Measurements from ENCODE around the gene AQP2. TPM values are rescaled to one million over a fixed set of nuclear protein-coding genes. Genes with fewer than 3 reads are reported as not detected.
A peak's percentile ranks its signal among the peaks of the same experiment; 100 is the strongest.

Gene AQP2
- total and polyA plus RNA-seq, 2 of the 13 experiments (the other 11 are each of a cell fraction or from before 2014, with no cell fraction given) = not detected

- Histone ChIP-seq H3K27ac (ENCODE audit: extremely low read length, insufficient read depth, low read length) (no peak overlapping the region), H3K4me3 (replicated peaks in 1 of 3; ENCODE audit: insufficient read depth in 1 of 3, low read depth in 2 of 3, low read length in 3 of 3) (no peak overlapping the region), H4K20me1 (ENCODE audit: insufficient read depth, low read length) (no peaks in the 10 kb centered on the region), H3K27me3 (ENCODE audit: control insufficient read depth in 1 of 2, insufficient read depth in 2 of 2, low read length in 2 of 2) (peaks cover 5 to 51% of the 10 kb centered on the region in 2 experiments), H3K4me2 (ENCODE audit: low read depth, low read length) (no peak overlapping the region), H3K9ac (ENCODE audit: insufficient read depth, low read depth, low read length) (no peak overlapping the region), H3K36me3 (replicated peaks in 1 of 2; ENCODE audit: control insufficient read depth in 1 of 2, insufficient read depth in 2 of 2, low read length in 2 of 2) (no peaks in the 10 kb centered on the region), H2AFZ (ENCODE audit: low read length) (no peak overlapping the region), H3K79me2 (ENCODE audit: insufficient read depth, low read length) (no peaks in the 10 kb centered on the region), H3K9me3 (ENCODE audit: low read length) (no peaks in the 10 kb centered on the region), H3K4me1 (ENCODE audit: insufficient read depth, low read length) (no peaks in the 10 kb centered on the region; the same call in 1 of the 2 replicates)
- FAIRE-seq (no peak), ATAC-seq (no peak), DNase-seq (ENCODE audit: low spot score) (no peak)
- TF ChIP-seq BRD4 (CRISPR knock-in tag; IDR thresholded peaks at IDR 0.05) = no peak
- no peak for TF ChIP-seq KAT7 (CRISPR knock-in tag; IDR thresholded peaks at IDR 0.05; ENCODE audit: borderline replicate concordance)
- TF ChIP-seq NCOA5 (CRISPR knock-in tag; IDR thresholded peaks at IDR 0.05) = no peak
- TF ChIP-seq ZC3H13 (CRISPR knock-in tag; IDR thresholded peaks at IDR 0.05) = no peak
- no peak for TF ChIP-seq TCF7 (IDR thresholded peaks at IDR 0.05; ENCODE audit: low read depth)
- ChIA-PET CTCF (ENCODE audit: low intra/inter-chr PET ratio, low total read pairs) (no interaction called here), POLR2A (no interaction called here)
- BruUV-seq (replicated peaks) = no TSS peak
- in situ Hi-C loops (cut with HindIII; ENCODE audit: extremely low pct_ligation_motif_present, low pct_unique_long_range_greater_than_20kb) (no loop called here), intact Hi-C loops (cut with micrococcal nuclease; ENCODE audit: unreplicated experiment) (no loop called here)
- WGBS (ENCODE audit: low lambda C conversion rate) = 29% methylated on average over 19 of the region's 21 CpGs
These were observed 3.7 kb downstream of the AQP2 start for GRCh38 chr12:49953961-49954846.

DNA sequence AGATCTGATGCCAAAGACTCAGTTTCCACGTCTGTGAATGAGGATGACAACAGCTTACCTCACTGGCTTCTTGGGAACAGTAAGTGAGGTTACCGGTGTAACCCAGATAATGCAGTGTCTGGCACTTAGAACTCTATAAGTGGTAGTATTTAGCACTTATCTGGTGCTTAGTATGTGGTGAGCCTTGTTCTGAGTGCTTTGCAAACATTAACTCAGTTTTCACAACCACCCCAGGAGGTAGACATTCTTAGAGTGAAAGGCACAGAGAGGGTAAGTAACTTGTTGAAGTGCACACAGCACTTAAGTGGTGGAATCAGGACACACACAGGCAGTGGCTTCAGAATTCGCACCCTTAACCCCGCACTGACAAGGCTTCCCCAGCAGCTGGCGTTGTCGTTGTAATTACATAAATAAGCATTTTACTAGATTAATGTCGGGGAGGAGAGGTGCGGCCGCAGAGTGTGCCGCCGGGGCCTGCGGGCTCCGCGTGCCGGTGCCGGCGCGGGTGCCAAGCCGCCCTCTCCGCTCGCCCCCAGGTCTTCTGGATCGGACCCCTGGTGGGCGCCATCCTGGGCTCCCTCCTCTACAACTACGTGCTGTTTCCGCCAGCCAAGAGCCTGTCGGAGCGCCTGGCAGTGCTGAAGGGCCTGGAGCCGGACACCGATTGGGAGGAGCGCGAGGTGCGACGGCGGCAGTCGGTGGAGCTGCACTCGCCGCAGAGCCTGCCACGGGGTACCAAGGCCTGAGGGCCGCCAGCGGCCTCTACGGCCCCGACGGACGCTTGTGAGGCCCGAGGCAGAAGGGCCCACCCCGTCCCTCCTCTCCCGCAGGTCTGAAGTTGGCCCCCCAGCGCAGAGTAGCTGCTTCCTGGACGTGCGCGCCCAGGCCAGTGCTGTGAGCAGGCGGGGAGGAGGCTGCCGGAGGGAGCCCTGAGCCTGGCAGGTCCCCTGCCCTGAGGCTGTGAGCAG, 4.6 kb downstream of the AQP2 start:
- in situ Hi-C loops (cut with HindIII; ENCODE audit: extremely low pct_ligation_motif_present, low pct_unique_long_range_greater_than_20kb) = no loop called here

More for the DNA sequence above, 4.6 kb downstream of the AQP2 start:
- 77% methylated on average over 11 of the region's 53 CpGs for WGBS (ENCODE audit: low lambda C conversion rate)
- H3K27ac ChIP-seq (ENCODE audit: extremely low read length, insufficient read depth, low read length) = no peak overlapping the region
- no peaks in the 10 kb centered on the region for H4K20me1 ChIP-seq (ENCODE audit: insufficient read depth, low read length)
- no TSS peak for BruUV-seq (replicated peaks)
- no peaks in the 10 kb centered on the region for H3K36me3 ChIP-seq (replicated peaks in 1 of 2; ENCODE audit: control insufficient read depth in 1 of 2, insufficient read depth in 2 of 2, low read length in 2 of 2)
- no peak for ATAC-seq
- TF ChIP-seq ZNF768 (CRISPR knock-in tag; IDR thresholded peaks at IDR 0.05) = peak; percentile 78
- no peak for TF ChIP-seq CENPBD1 (CRISPR knock-in tag; IDR thresholded peaks at IDR 0.05; ENCODE audit: borderline replicate concordance, low read depth)
- no peak for TF ChIP-seq ZNF296 (CRISPR knock-in tag; conservative IDR thresholded peaks at IDR 0.05)
- intact Hi-C loops (cut with micrococcal nuclease; ENCODE audit: unreplicated experiment) = no loop called here
- POLR2A ChIA-PET = no interaction called here
- CTCF ChIA-PET (ENCODE audit: low intra/inter-chr PET ratio, low total read pairs) = no interaction called here
- H3K79me2 ChIP-seq (ENCODE audit: insufficient read depth, low read length) = no peaks in the 10 kb centered on the region
- H3K27me3 ChIP-seq (ENCODE audit: control insufficient read depth in 1 of 2, insufficient read depth in 2 of 2, low read length in 2 of 2) = peaks cover 5 to 55% of the 10 kb centered on the region in 2 experiments; a peak in 4 of 5 replicates
- no peak overlapping the region for H2AFZ ChIP-seq (ENCODE audit: low read length)
- peaks cover 9% of the 10 kb centered on the region for H3K4me1 ChIP-seq (ENCODE audit: insufficient read depth, low read length)
- no peak overlapping the region for H3K4me2 ChIP-seq (ENCODE audit: low read depth, low read length)
- no peak for FAIRE-seq
- H3K9me3 ChIP-seq (ENCODE audit: low read length) = no peaks in the 10 kb centered on the region
- DNase-seq (ENCODE audit: low spot score) = no peak
- no peak overlapping the region for H3K4me3 ChIP-seq (replicated peaks in 1 of 3; ENCODE audit: insufficient read depth in 1 of 3, low read depth in 2 of 3, low read length in 3 of 3)
- H3K9ac ChIP-seq (ENCODE audit: insufficient read depth, low read depth, low read length) = no peak overlapping the region

All from HepG2 (cell line).